Fibroblast of skin of right quadriceps (primary cell): Measurements from ENCODE around the gene ZNF583.

Experiments used
- DNase-seq: peaks from one replicate; pipeline ENCODE4 v3.0.0-alpha.2; 2013

Gene ZNF583

GRCh38 chr19:56476093-56476492, 72.0 kb downstream of the ZNF583 start:
- DNase-seq = no peak
